ENCODE results near the gene SKI. TPM values are rescaled to one million over a fixed set of nuclear protein-coding genes. Genes with fewer than 3 reads are reported as not detected.
"Not testable (repeated sequence)": the region's sequence is repeated elsewhere in the genome, so short reads cannot be mapped to it uniquely, and the experiment has no call there.

SKI gene
- total RNA-seq, 1 donor from 2014 or later, result 53.8 TPM

GRCh38 chr1:2258122-2258681 lies 30.1 kb downstream of the SKI start:
- Histone ChIP-seq H3K4me1 (peaks cover 85% of the 10 kb centered on the region), H3K9me3 (no peaks in the 10 kb centered on the region), H3K27me3 (no peaks in the 10 kb centered on the region), H3K4me3 (no peak overlapping the region), H3K27ac (no peak overlapping the region), H3K36me3 (no peaks in the 10 kb centered on the region)
- intact Hi-C loops (cut with DNase I), result no loop called here
- TF ChIP-seq POLR2AphosphoS5 (IDR thresholded peaks at IDR 0.05; ENCODE audit: insufficient read depth in 1 of 2, low read depth in 1 of 2), result no peak
- TF ChIP-seq POLR2A (IDR thresholded peaks at IDR 0.05), result no peak
- no peak for TF ChIP-seq CTCF (IDR thresholded peaks at IDR 0.05)
- DNase-seq (ENCODE audit: extremely low spot score in 2 of 2), result no peak

GRCh38 chr1:2258996-2259395 lies 30.9 kb downstream of the SKI start:
- DNase-seq (ENCODE audit: extremely low spot score in 2 of 2), result no peak
- Histone ChIP-seq H3K4me3 (no peak overlapping the region), H3K4me1 (peaks cover 77% of the 10 kb centered on the region), H3K27ac (no peak overlapping the region), H3K36me3 (no peaks in the 10 kb centered on the region), H3K27me3 (no peaks in the 10 kb centered on the region), H3K9me3 (no peaks in the 10 kb centered on the region)
- TF ChIP-seq CTCF (IDR thresholded peaks at IDR 0.05), result no peak
- no peak for TF ChIP-seq POLR2A (IDR thresholded peaks at IDR 0.05)
- intact Hi-C loops (cut with DNase I), result no loop called here

- Histone ChIP-seq H3K36me3 (no peaks in the 10 kb centered on the region), H3K4me1 (peaks cover 76% of the 10 kb centered on the region), H3K27ac (no peak overlapping the region), H3K27me3 (no peaks in the 10 kb centered on the region), H3K4me3 (no peak overlapping the region), H3K9me3 (no peaks in the 10 kb centered on the region)
- intact Hi-C loops (cut with DNase I), result no loop called here
- no peak for TF ChIP-seq CTCF (IDR thresholded peaks at IDR 0.05)
- no peak for TF ChIP-seq POLR2A (IDR thresholded peaks at IDR 0.05)
- TF ChIP-seq POLR2AphosphoS5 (IDR thresholded peaks at IDR 0.05; ENCODE audit: insufficient read depth in 1 of 2, low read depth in 1 of 2), result no peak
- no peak for DNase-seq (ENCODE audit: extremely low spot score in 2 of 2)
Observed at GRCh38 chr1:2259668-2260402, 31.7 kb downstream of the SKI start.

- H3K36me3 ChIP-seq; H3K4me3 ChIP-seq; intact Hi-C loops (cut with DNase I); H3K27ac ChIP-seq; H3K9me3 ChIP-seq; H3K27me3 ChIP-seq; DNase-seq (ENCODE audit: extremely low spot score in 2 of 2): not testable (repeated sequence)
- peaks cover 76% of the 10 kb centered on the region for H3K4me1 ChIP-seq
Observed at GRCh38 chr1:2260470-2260869, 32.4 kb downstream of the SKI start.

GRCh38 chr1:2260917-2261316 lies 32.8 kb downstream of the SKI start:
- intact Hi-C loops (cut with DNase I), result no loop called here
- Histone ChIP-seq H3K9me3 (no peaks in the 10 kb centered on the region), H3K4me1 (peaks cover 76% of the 10 kb centered on the region)

GRCh38 chr1:2261476-2262395 lies 33.6 kb downstream of the SKI start:
- H3K27ac ChIP-seq; H3K36me3 ChIP-seq; intact Hi-C loops (cut with DNase I); H3K4me3 ChIP-seq; DNase-seq (ENCODE audit: extremely low spot score in 2 of 2); H3K9me3 ChIP-seq; H3K27me3 ChIP-seq: not testable (repeated sequence)
- H3K4me1 ChIP-seq, result peaks cover 76% of the 10 kb centered on the region

More at GRCh38 chr1:2260917-2261316, 32.8 kb downstream of the SKI start:
- TF ChIP-seq POLR2A (IDR thresholded peaks at IDR 0.05) (no peak), POLR2AphosphoS5 (IDR thresholded peaks at IDR 0.05; ENCODE audit: insufficient read depth in 1 of 2, low read depth in 1 of 2) (no peak)
- Histone ChIP-seq H3K36me3 (no peaks in the 10 kb centered on the region), H3K4me3 (no peak overlapping the region), H3K27me3 (no peaks in the 10 kb centered on the region), H3K27ac (no peak overlapping the region)
- DNase-seq (ENCODE audit: extremely low spot score in 2 of 2), result no peak
